K562 (cell line): ENCODE measurements around the gene PFDN2. TPM values are rescaled to one million over a fixed set of nuclear protein-coding genes. Genes with fewer than 3 reads are reported as not detected.

Source experiments
- CSDE1 ChIP-seq, 2 experiments: fragments of 450-650 bp; IDR thresholded peaks; 2 replicates each; pipeline ENCODE4 v1.6.1; 2016; ENCODE audit warnings: mild to moderate bottlenecking in 1 of 2
- HDAC2 ChIP-seq: fragments of 450-650 bp; IDR thresholded peaks from 2 replicates; pipeline ENCODE4 v1.6.1; 2016; ENCODE audit warnings: mild to moderate bottlenecking
- HMG20A ChIP-seq: fragments of 450-650 bp; formaldehyde crosslinking; conservative IDR thresholded peaks from 2 replicates; pipeline ENCODE4 v1.4.0; 2020; ENCODE audit warnings: mild to moderate bottlenecking, mixed read lengths
- LEF1 ChIP-seq: fragments of 450-650 bp; IDR thresholded peaks from 2 replicates; pipeline ENCODE4 v1.6.1; 2016; ENCODE audit warnings: mild to moderate bottlenecking
- MXI1 ChIP-seq: IDR thresholded peaks from 2 replicates; pipeline ENCODE4 v1.6.1; 2011; ENCODE audit warnings: low read depth, mild to moderate bottlenecking, improper control_type of control experiment, low read length
- NBN ChIP-seq: fragments of 450-650 bp; IDR thresholded peaks from 2 replicates; pipeline ENCODE4 v1.6.1; 2016; ENCODE audit warnings: low read depth, mild to moderate bottlenecking
- NR3C1 ChIP-seq: sonication (generic); formaldehyde crosslinking; IDR thresholded peaks from 2 replicates; pipeline ENCODE4 v1.8.1; 2022; ENCODE audit warnings: missing genetic modification reagents
- POLR2AphosphoS2 ChIP-seq: IDR thresholded peaks from 2 replicates; pipeline ENCODE4 v1.6.1; 2012; ENCODE audit warnings: low read length, improper control_type of control experiment
- RFX5 ChIP-seq: IDR thresholded peaks from 2 replicates; pipeline ENCODE4 v1.6.1; 2011; ENCODE audit warnings: low read depth, mild to moderate bottlenecking, improper control_type of control experiment, low read length
- SMARCC2 ChIP-seq: fragments of 450-650 bp; IDR thresholded peaks from 2 replicates; pipeline ENCODE4 v1.6.1; 2017; ENCODE audit warnings: antibody characterized with exemption, moderate library complexity, mild to moderate bottlenecking, low read depth
- ZFP30 ChIP-seq: fragments of 250-450 bp; sonication (Bioruptor Pico); IDR thresholded peaks from 2 replicates; pipeline ENCODE4 v1.8.0; 2022; ENCODE audit warnings: moderate library complexity, mild to moderate bottlenecking, inconsistent platforms, borderline replicate concordance
- ZNF12 ChIP-seq: sonication (generic); formaldehyde crosslinking; IDR thresholded peaks from 2 replicates; pipeline ENCODE4 v1.4.0; 2020; ENCODE audit warnings: mild to moderate bottlenecking, missing genetic modification reagents
- ZNF146 ChIP-seq: IDR thresholded peaks from one replicate; pipeline ENCODE4 v1.6.1; 2018; ENCODE audit warnings: missing compliant biosample characterization; ENCODE audit not compliant: unreplicated experiment
- ZNF507 ChIP-seq: conservative IDR thresholded peaks from 2 replicates; pipeline ENCODE4 v1.6.1; 2017; ENCODE audit warnings: missing genetic modification characterization, missing compliant biosample characterization
- ZNF764 ChIP-seq: fragments of 250-450 bp; sonication (Bioruptor Pico); IDR thresholded peaks from 2 replicates; pipeline ENCODE4 v1.4.0; 2020; ENCODE audit warnings: low read depth, mild to moderate bottlenecking, moderate library complexity
- polyA plus RNA-seq, 8 experiments: library from polyadenylated mRNA; depleted of rRNA in 4 of 8; stranded (reverse) in 5 of 8; unstranded in 3 of 8; fragments of >200 nt; fragmentation: Nextera tagmentation in 2 of 8; fragmentation: Illumina TruSeq in 1 of 8; extraction: Ambion mirVana in 2 of 8; extraction: Trizol in 1 of 8; gene quantifications; 2 replicates each; pipeline versions ENCODE4 v1.2.1 to v1.2.3, GENCODE V29; 2011 to 2014; ENCODE audit warnings: inconsistent platforms in 1 of 8, missing spikeins in 1 of 8
- total RNA-seq, 7 experiments: library from RNA; depleted of rRNA in 6 of 7; stranded (reverse); fragments of >200 nt in 6 of 7; fragmentation: Illumina TruSeq in 2 of 7; extraction: Trizol in 2 of 7; gene quantifications; 2 replicates each; pipeline versions ENCODE4 v1.2.1 to v1.2.3, GENCODE V29; 2011 to 2021; ENCODE audit warnings: low replicate concordance in 1 of 7
- TF ChIP-seq, protein P1 (sequence below): sonication (generic); formaldehyde crosslinking; IDR thresholded peaks from 2 replicates; pipeline ENCODE4 v1.8.1; 2023; ENCODE audit warnings: mild to moderate bottlenecking, missing genetic modification reagents
- TF ChIP-seq, protein P2 (sequence below): fragments of 450-650 bp; IDR thresholded peaks from 2 replicates; pipeline ENCODE4 v1.6.1; 2017; ENCODE audit warnings: antibody characterized with exemption
- TF ChIP-seq, protein P3 (sequence below): IDR thresholded peaks from 3 replicates; pipeline ENCODE4 v1.6.1; 2011; ENCODE audit warnings: borderline replicate concordance, mild to moderate bottlenecking, moderate library complexity; ENCODE audit not compliant: insufficient read length; ENCODE audit errors: extremely low read depth
- TF ChIP-seq, protein P4 (sequence below), 3 experiments: fragments of 200-800 bp in 1 of 3; fragments of 250-450 bp in 1 of 3; fragments of 450-650 bp in 1 of 3; sonication (Bioruptor Pico) in 1 of 3; sonication (Bioruptor generic) in 1 of 3; formaldehyde crosslinking in 1 of 3; IDR thresholded peaks; 2 replicates each; pipeline versions ENCODE4 v1.6.1 to v1.8.0; 2016 to 2022; ENCODE audit warnings: mild to moderate bottlenecking in 2 of 3, missing genetic modification characterization in 2 of 3, missing compliant biosample characterization in 1 of 3, moderate library complexity in 1 of 3

The PFDN2 gene
- total and polyA plus RNA-seq, 9 of the 15 experiments (the other 6 are each of a cell fraction or from before 2014, with no cell fraction given): 50.2 to 361 (median 144) TPM

DNA sequence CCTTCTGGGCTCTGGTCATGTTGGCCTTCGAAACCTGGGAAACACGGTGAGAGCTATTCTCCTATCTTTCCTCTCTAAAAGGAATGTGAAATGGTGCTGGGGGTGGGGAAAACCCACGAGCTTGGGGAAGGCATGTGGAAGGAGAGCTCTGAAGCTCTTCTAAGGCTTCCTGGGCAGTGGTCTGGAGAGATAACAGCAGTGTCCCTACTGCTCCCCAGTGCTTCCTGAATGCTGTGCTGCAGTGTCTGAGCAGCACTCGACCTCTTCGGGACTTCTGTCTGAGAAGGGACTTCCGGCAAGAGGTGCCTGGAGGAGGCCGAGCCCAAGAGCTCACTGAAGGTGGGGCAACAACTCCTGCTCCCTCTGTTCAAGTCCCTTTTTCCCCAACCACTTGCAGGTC is 44.2 kb upstream of the PFDN2 start (continued):
- TF ChIP-seq, protein P1, sequence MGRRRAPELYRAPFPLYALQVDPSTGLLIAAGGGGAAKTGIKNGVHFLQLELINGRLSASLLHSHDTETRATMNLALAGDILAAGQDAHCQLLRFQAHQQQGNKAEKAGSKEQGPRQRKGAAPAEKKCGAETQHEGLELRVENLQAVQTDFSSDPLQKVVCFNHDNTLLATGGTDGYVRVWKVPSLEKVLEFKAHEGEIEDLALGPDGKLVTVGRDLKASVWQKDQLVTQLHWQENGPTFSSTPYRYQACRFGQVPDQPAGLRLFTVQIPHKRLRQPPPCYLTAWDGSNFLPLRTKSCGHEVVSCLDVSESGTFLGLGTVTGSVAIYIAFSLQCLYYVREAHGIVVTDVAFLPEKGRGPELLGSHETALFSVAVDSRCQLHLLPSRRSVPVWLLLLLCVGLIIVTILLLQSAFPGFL: peak; percentile 77; the same call in 1 of the 2 replicates
- TF ChIP-seq, protein P2, sequence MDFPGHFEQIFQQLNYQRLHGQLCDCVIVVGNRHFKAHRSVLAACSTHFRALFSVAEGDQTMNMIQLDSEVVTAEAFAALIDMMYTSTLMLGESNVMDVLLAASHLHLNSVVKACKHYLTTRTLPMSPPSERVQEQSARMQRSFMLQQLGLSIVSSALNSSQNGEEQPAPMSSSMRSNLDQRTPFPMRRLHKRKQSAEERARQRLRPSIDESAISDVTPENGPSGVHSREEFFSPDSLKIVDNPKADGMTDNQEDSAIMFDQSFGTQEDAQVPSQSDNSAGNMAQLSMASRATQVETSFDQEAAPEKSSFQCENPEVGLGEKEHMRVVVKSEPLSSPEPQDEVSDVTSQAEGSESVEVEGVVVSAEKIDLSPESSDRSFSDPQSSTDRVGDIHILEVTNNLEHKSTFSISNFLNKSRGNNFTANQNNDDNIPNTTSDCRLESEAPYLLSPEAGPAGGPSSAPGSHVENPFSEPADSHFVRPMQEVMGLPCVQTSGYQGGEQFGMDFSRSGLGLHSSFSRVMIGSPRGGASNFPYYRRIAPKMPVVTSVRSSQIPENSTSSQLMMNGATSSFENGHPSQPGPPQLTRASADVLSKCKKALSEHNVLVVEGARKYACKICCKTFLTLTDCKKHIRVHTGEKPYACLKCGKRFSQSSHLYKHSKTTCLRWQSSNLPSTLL: no peak
- TF ChIP-seq HDAC2 (0 out of 2 replicates have a peak, but pooled peaks have one; percentile 42), ZNF146 (CRISPR knock-in tag) (no peak), RFX5 (no peak), MXI1 (no peak), HMG20A (CRISPR knock-in tag) (no peak), POLR2AphosphoS2 (no peak), ZNF12 (CRISPR knock-in tag) (no peak), CSDE1 (IDR thresholded peaks at IDR 0.05) (no peak), SMARCC2 (no peak), ZNF507 (tag) (no peak), ZFP30 (CRISPR knock-in tag) (no peak), NBN (no peak), NR3C1 (CRISPR knock-in tag) (no peak), ZNF764 (CRISPR knock-in tag) (no peak), LEF1 (no peak)
- TF ChIP-seq, protein P3, sequence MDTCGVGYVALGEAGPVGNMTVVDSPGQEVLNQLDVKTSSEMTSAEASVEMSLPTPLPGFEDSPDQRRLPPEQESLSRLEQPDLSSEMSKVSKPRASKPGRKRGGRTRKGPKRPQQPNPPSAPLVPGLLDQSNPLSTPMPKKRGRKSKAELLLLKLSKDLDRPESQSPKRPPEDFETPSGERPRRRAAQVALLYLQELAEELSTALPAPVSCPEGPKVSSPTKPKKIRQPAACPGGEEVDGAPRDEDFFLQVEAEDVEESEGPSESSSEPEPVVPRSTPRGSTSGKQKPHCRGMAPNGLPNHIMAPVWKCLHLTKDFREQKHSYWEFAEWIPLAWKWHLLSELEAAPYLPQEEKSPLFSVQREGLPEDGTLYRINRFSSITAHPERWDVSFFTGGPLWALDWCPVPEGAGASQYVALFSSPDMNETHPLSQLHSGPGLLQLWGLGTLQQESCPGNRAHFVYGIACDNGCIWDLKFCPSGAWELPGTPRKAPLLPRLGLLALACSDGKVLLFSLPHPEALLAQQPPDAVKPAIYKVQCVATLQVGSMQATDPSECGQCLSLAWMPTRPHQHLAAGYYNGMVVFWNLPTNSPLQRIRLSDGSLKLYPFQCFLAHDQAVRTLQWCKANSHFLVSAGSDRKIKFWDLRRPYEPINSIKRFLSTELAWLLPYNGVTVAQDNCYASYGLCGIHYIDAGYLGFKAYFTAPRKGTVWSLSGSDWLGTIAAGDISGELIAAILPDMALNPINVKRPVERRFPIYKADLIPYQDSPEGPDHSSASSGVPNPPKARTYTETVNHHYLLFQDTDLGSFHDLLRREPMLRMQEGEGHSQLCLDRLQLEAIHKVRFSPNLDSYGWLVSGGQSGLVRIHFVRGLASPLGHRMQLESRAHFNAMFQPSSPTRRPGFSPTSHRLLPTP: no peak
- TF ChIP-seq, protein P4, sequence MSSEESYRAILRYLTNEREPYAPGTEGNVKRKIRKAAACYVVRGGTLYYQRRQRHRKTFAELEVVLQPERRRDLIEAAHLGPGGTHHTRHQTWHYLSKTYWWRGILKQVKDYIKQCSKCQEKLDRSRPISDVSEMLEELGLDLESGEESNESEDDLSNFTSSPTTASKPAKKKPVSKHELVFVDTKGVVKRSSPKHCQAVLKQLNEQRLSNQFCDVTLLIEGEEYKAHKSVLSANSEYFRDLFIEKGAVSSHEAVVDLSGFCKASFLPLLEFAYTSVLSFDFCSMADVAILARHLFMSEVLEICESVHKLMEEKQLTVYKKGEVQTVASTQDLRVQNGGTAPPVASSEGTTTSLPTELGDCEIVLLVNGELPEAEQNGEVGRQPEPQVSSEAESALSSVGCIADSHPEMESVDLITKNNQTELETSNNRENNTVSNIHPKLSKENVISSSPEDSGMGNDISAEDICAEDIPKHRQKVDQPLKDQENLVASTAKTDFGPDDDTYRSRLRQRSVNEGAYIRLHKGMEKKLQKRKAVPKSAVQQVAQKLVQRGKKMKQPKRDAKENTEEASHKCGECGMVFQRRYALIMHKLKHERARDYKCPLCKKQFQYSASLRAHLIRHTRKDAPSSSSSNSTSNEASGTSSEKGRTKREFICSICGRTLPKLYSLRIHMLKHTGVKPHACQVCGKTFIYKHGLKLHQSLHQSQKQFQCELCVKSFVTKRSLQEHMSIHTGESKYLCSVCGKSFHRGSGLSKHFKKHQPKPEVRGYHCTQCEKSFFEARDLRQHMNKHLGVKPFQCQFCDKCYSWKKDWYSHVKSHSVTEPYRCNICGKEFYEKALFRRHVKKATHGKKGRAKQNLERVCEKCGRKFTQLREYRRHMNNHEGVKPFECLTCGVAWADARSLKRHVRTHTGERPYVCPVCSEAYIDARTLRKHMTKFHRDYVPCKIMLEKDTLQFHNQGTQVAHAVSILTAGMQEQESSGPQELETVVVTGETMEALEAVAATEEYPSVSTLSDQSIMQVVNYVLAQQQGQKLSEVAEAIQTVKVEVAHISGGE (CRISPR knock-in tag; IDR thresholded peaks at IDR 0.05): 0 out of 6 replicates have a peak, but pooled peaks of 1 of the 3 experiments have one; percentile 21
